ENCODE measurements around the gene SYPL2. TPM values are rescaled to one million over a fixed set of nuclear protein-coding genes. Genes with fewer than 3 reads are reported as not detected.

SYPL2 gene
- total RNA-seq, 1 experiment from 2014 or later = not detected

- DNase-seq = no peak
- CTCF ChIA-PET = interaction anchor here (0.6 kb wide), 1 partner anchor 28 kb away, joined by 3 read pairs; no protein-coding TSS in a partner anchor
- H3K27ac Mint-ChIP-seq (ENCODE audit: unreplicated experiment) = no peak overlapping the region
- no peak for TF ChIP-seq CTCF (IDR thresholded peaks at IDR 0.05; ENCODE audit: unreplicated experiment)
- H3K9me3 Mint-ChIP-seq (ENCODE audit: low read depth, unreplicated experiment) = no peaks in the 10 kb centered on the region
- peaks cover 25% of the 10 kb centered on the region for H3K4me1 Mint-ChIP-seq (ENCODE audit: low read depth, unreplicated experiment)
- no peak overlapping the region for H3K4me3 Mint-ChIP-seq (ENCODE audit: low read depth, unreplicated experiment)
- intact Hi-C loops (cut with micrococcal nuclease; ENCODE audit: unreplicated experiment) = no loop called here
- no TSS peak for BruUV-seq (replicated peaks)
- H3K36me3 Mint-ChIP-seq (ENCODE audit: insufficient read depth, unreplicated experiment) = no peaks in the 10 kb centered on the region
- peaks cover 35% of the 10 kb centered on the region for H3K27me3 Mint-ChIP-seq (ENCODE audit: unreplicated experiment)
Measured at GRCh38 chr1:109513110-109513710, 46.9 kb downstream of the SYPL2 start.

GRCh38 chr1:109514846-109515245 lies 48.5 kb downstream of the SYPL2 start:
- H3K4me1 Mint-ChIP-seq (ENCODE audit: low read depth, unreplicated experiment) = peaks cover 25% of the 10 kb centered on the region
- H3K4me3 Mint-ChIP-seq (ENCODE audit: low read depth, unreplicated experiment) = no peak overlapping the region

GRCh38 chr1:109516872-109517271 lies 50.5 kb downstream of the SYPL2 start:
- H3K4me3 Mint-ChIP-seq (ENCODE audit: low read depth, unreplicated experiment) = no peak overlapping the region
- peaks cover 17% of the 10 kb centered on the region for H3K4me1 Mint-ChIP-seq (ENCODE audit: low read depth, unreplicated experiment)
- no peaks in the 10 kb centered on the region for H3K9me3 Mint-ChIP-seq (ENCODE audit: low read depth, unreplicated experiment)
- BruUV-seq (replicated peaks) = no TSS peak
- H3K27ac Mint-ChIP-seq (ENCODE audit: unreplicated experiment) = no peak overlapping the region
- no peak for DNase-seq
- CTCF ChIA-PET = interaction anchor here (0.6 to 1.1 kb wide), 3 partner anchors 15 to 123 kb away, joined by 3 to 4 read pairs (median 3); no protein-coding TSS in a partner anchor
- H3K27me3 Mint-ChIP-seq (ENCODE audit: unreplicated experiment) = peaks cover 17% of the 10 kb centered on the region
- H3K36me3 Mint-ChIP-seq (ENCODE audit: insufficient read depth, unreplicated experiment) = no peaks in the 10 kb centered on the region
- intact Hi-C loops (cut with micrococcal nuclease; ENCODE audit: unreplicated experiment) = no loop called here
- TF ChIP-seq CTCF (IDR thresholded peaks at IDR 0.05; ENCODE audit: unreplicated experiment) = no peak

More at GRCh38 chr1:109514846-109515245, 48.5 kb downstream of the SYPL2 start:
- DNase-seq = no peak
- Mint-ChIP-seq H3K27ac (ENCODE audit: unreplicated experiment) (no peak overlapping the region), H3K36me3 (ENCODE audit: insufficient read depth, unreplicated experiment) (no peaks in the 10 kb centered on the region), H3K27me3 (ENCODE audit: unreplicated experiment) (peaks cover 23% of the 10 kb centered on the region), H3K9me3 (ENCODE audit: low read depth, unreplicated experiment) (no peaks in the 10 kb centered on the region)
- BruUV-seq (replicated peaks) = no TSS peak
- no peak for TF ChIP-seq CTCF (IDR thresholded peaks at IDR 0.05; ENCODE audit: unreplicated experiment)
- CTCF ChIA-PET = no interaction called here
- intact Hi-C loops (cut with micrococcal nuclease; ENCODE audit: unreplicated experiment) = no loop called here

GRCh38 chr1:109517337-109517736 lies 51.0 kb downstream of the SYPL2 start:
- Mint-ChIP-seq H3K9me3 (ENCODE audit: low read depth, unreplicated experiment) (no peaks in the 10 kb centered on the region), H3K4me1 (ENCODE audit: low read depth, unreplicated experiment) (peaks cover 17% of the 10 kb centered on the region), H3K4me3 (ENCODE audit: low read depth, unreplicated experiment) (no peak overlapping the region), H3K36me3 (ENCODE audit: insufficient read depth, unreplicated experiment) (no peaks in the 10 kb centered on the region), H3K27ac (ENCODE audit: unreplicated experiment) (no peak overlapping the region), H3K27me3 (ENCODE audit: unreplicated experiment) (peaks cover 19% of the 10 kb centered on the region)
- no peak for DNase-seq
- intact Hi-C loops (cut with micrococcal nuclease; ENCODE audit: unreplicated experiment) = no loop called here
- BruUV-seq (replicated peaks) = no TSS peak
- CTCF ChIA-PET = interaction anchor here (1.1 kb wide), 1 partner anchor 15 kb away, joined by 3 read pairs; no protein-coding TSS in a partner anchor
- TF ChIP-seq CTCF (IDR thresholded peaks at IDR 0.05; ENCODE audit: unreplicated experiment) = no peak
